Natural killer cell (primary cell): ENCODE data around the gene FBXO36. TPM values are rescaled to one million over a fixed set of nuclear protein-coding genes. Genes with fewer than 3 reads are reported as not detected.

Experiments used
- ATAC-seq, 3 donors: fragments of 150-1000 bp in 2 of 3; fragments of 200-7000 bp in 1 of 3; cut with Tn5 transposase; 1 replicate in 1 of 3; 2 replicates in 2 of 3; pipeline ENCODE4 v1.10.0; 2021; ENCODE audit warnings: mild to moderate bottlenecking in 2 of 3, moderate library complexity in 2 of 3
- DNase-seq, 2 donors: peaks; one replicate each; pipeline versions ENCODE4 v3.0.0 to v3.0.0-alpha.2; 2013 to 2021; ENCODE audit warnings: mixed read lengths in 1 of 2
- H3K27ac ChIP-seq: one replicate; pipeline ENCODE4 v1.5.1; 2013; ENCODE audit warnings: mild to moderate bottlenecking, low read length
- H3K27me3 ChIP-seq: one replicate; pipeline ENCODE4 v1.6.1; 2013; ENCODE audit warnings: low read length; ENCODE audit not compliant: control insufficient read depth, insufficient read depth
- H3K36me3 ChIP-seq: one replicate; pipeline ENCODE4 v1.6.1; 2013; ENCODE audit warnings: low read length; ENCODE audit not compliant: control insufficient read depth, insufficient read depth
- H3K4me1 ChIP-seq: one replicate; pipeline ENCODE4 v1.6.1; 2013; ENCODE audit warnings: low read length; ENCODE audit not compliant: control insufficient read depth, insufficient read depth
- H3K4me3 ChIP-seq: one replicate; pipeline ENCODE4 v1.5.1; 2013; ENCODE audit warnings: low read length
- H3K9me3 ChIP-seq: one replicate; pipeline ENCODE4 v1.6.1; 2013; ENCODE audit warnings: low read length; ENCODE audit not compliant: control insufficient read depth, insufficient read depth
- H3K27ac Mint-ChIP-seq, 2 donors: one replicate each; pipeline ENCODE4 v1.8.0; 2022; ENCODE audit warnings: mild to moderate bottlenecking in 2 of 2, mixed read lengths in 2 of 2, moderate library complexity in 1 of 2
- H3K27me3 Mint-ChIP-seq, 2 donors: one replicate each; pipeline ENCODE4 v1.8.0; 2022; ENCODE audit warnings: low read depth in 2 of 2, mixed read lengths in 2 of 2
- H3K36me3 Mint-ChIP-seq: one replicate; pipeline ENCODE4 v1.8.0; 2022; ENCODE audit warnings: mixed read lengths
- H3K4me1 Mint-ChIP-seq, 2 donors: one replicate each; pipeline ENCODE4 v1.8.0; 2022; ENCODE audit warnings: mixed read lengths in 2 of 2
- H3K4me3 Mint-ChIP-seq: one replicate; pipeline ENCODE4 v1.8.0; 2022; ENCODE audit warnings: mild to moderate bottlenecking, moderate library complexity, mixed read lengths
- H3K9me3 Mint-ChIP-seq, 2 donors: one replicate each; pipeline ENCODE4 v1.8.0; 2022; ENCODE audit warnings: mixed read lengths in 2 of 2
- WGBS: methylation state at CpG from one replicate; pipeline ENCODE4 v1.1.7; 2013; ENCODE audit warnings: missing lambda C conversion rate; ENCODE audit not compliant: insufficient coverage; 5-methylcytosine and 5-hydroxymethylcytosine counted together
- intact Hi-C: fragments of 100-400 bp; cut with micrococcal nuclease; formaldehyde crosslinking; loops from one replicate; pipeline ENCODE4 v1.14.2; 2022
- total RNA-seq, 4 donors: library from RNA; stranded (reverse); fragments of 120-200 nt in 1 of 4; gene quantifications; one replicate each; pipeline versions ENCODE4 v1.2.3 to v1.2.4, GENCODE V29; 2013 to 2022
- TF ChIP-seq, protein P1 (sequence below): fragments of 200-600 bp; IDR thresholded peaks from one replicate; pipeline ENCODE4 v1.8.0; 2022; ENCODE audit warnings: antibody characterized with exemption

The FBXO36 gene
- total RNA-seq, 3 donors from 2014 or later (not counting 1 experiment from before 2014, with no cell fraction given), result 1.2 to 1.8 (median 1.5) TPM

DNA sequence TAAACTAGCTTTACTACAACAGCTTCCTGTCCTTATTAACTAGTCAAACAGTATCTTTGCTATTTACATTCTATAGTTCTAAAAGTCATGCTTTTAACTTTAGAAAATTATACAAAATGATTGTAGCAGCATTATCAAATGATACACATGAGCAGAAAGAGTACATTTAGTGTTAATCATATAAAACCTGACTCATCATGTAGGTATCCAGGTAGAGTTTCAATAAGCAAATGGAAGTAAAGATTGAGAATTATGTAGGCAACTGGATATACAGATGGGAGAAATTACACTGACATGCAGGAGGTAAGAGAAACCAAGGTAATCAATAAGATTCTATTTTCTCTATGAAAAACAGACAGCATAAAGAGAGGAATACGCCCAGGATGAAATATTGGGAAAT, 34.3 kb upstream of the FBXO36 start:
- no peaks in the 10 kb centered on the region for H3K4me1 ChIP-seq
- no CpG with 5 or more reads among the region's 1 CpG for WGBS
- ATAC-seq (no peak), DNase-seq (no peak)
- H3K27me3 ChIP-seq, result no peaks in the 10 kb centered on the region
- no peaks in the 10 kb centered on the region for H3K9me3 ChIP-seq
- Mint-ChIP-seq H3K4me1 (peaks cover 52 to 55% of the 10 kb centered on the region in 2 donors), H3K9me3 (no peaks in the 10 kb centered on the region), H3K4me3 (no peak overlapping the region), H3K27ac (peak overlapping the region; percentile 7 to 39), H3K36me3 (no peaks in the 10 kb centered on the region), H3K27me3 (no peaks in the 10 kb centered on the region)
- intact Hi-C loops, result no loop called here
- H3K36me3 ChIP-seq, result peaks cover 2% of the 10 kb centered on the region
- no peak overlapping the region for H3K4me3 ChIP-seq
- TF ChIP-seq, protein P1, sequence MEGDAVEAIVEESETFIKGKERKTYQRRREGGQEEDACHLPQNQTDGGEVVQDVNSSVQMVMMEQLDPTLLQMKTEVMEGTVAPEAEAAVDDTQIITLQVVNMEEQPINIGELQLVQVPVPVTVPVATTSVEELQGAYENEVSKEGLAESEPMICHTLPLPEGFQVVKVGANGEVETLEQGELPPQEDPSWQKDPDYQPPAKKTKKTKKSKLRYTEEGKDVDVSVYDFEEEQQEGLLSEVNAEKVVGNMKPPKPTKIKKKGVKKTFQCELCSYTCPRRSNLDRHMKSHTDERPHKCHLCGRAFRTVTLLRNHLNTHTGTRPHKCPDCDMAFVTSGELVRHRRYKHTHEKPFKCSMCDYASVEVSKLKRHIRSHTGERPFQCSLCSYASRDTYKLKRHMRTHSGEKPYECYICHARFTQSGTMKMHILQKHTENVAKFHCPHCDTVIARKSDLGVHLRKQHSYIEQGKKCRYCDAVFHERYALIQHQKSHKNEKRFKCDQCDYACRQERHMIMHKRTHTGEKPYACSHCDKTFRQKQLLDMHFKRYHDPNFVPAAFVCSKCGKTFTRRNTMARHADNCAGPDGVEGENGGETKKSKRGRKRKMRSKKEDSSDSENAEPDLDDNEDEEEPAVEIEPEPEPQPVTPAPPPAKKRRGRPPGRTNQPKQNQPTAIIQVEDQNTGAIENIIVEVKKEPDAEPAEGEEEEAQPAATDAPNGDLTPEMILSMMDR, result no peak
- no peak overlapping the region for H3K27ac ChIP-seq

DNA sequence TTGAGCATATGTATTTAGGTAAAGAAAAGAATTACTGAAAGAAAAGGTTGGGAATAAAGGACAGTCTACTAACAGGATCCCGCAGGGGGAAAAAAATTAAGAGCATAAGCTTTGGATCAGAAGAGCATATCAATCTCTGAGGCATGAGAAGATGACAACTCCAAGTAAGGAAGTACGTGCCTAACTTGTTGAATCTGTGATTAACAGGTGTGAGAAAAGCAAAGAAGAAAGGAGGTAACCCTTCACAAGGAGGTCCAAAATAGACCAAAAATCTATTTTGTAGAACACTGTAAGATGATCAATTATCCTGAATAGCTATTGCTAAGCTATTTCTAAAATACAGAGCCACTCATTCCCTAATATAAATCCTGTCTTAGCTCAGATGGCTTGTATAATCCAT, 33.3 kb upstream of the FBXO36 start:
- Mint-ChIP-seq H3K4me3 (no peak overlapping the region), H3K27me3 (no peaks in the 10 kb centered on the region), H3K27ac (peak overlapping the region in 1 of 2 donors; percentile 7), H3K9me3 (no peaks in the 10 kb centered on the region), H3K36me3 (no peaks in the 10 kb centered on the region), H3K4me1 (peaks cover 58 to 61% of the 10 kb centered on the region in 2 donors)
- H3K4me1 ChIP-seq, result no peaks in the 10 kb centered on the region
- no peak overlapping the region for H3K4me3 ChIP-seq
- 75% methylated on average over 2 of the region's 2 CpGs for WGBS
- no peak overlapping the region for H3K27ac ChIP-seq
- intact Hi-C loops, result no loop called here
- TF ChIP-seq, protein P1, result no peak
- no peak for DNase-seq
- peaks cover 2% of the 10 kb centered on the region for H3K36me3 ChIP-seq
- no peaks in the 10 kb centered on the region for H3K9me3 ChIP-seq
- no peaks in the 10 kb centered on the region for H3K27me3 ChIP-seq
- no peak for ATAC-seq

DNA sequence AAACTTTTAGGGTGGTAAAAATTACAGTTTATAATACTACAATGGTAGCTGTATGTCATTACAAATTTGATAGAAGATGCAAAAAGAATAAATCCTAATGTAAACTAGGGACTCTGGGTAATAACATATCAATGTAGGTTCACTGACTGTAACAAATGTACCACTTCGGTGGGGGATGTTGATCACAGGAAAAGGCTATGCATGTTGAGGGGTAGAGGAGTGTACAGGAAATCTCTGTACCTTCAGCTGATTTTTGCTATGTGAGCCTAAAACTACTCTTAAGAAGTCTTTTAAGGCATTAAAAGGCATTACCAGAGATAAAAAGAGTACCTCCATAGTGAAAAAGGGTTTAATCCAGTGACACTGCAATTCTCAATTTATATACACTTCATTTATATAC, 25.4 kb upstream of the FBXO36 start:
- H3K9me3 Mint-ChIP-seq, result no peaks in the 10 kb centered on the region
- H3K27ac Mint-ChIP-seq, result peak overlapping the region; percentile 44 to 54
- no peak overlapping the region for H3K4me3 Mint-ChIP-seq
- WGBS, result 0% methylated on average over 1 of the region's 1 CpG
- no peaks in the 10 kb centered on the region for H3K36me3 Mint-ChIP-seq
- H3K36me3 ChIP-seq, result peaks cover 15% of the 10 kb centered on the region
- H3K4me1 ChIP-seq, result peaks cover 3% of the 10 kb centered on the region
- no peaks in the 10 kb centered on the region for H3K27me3 Mint-ChIP-seq
- H3K4me1 Mint-ChIP-seq, result peaks cover 79 to 80% of the 10 kb centered on the region in 2 donors
- ATAC-seq (peak; percentile 47 to 74 (median 56)), DNase-seq (peak in 1 of 2 donors; percentile 34)
- no peak overlapping the region for H3K27ac ChIP-seq
- no peaks in the 10 kb centered on the region for H3K9me3 ChIP-seq
- TF ChIP-seq, protein P1, result no peak
- H3K4me3 ChIP-seq, result no peak overlapping the region
- intact Hi-C loops, result no loop called here
- H3K27me3 ChIP-seq, result no peaks in the 10 kb centered on the region

DNA sequence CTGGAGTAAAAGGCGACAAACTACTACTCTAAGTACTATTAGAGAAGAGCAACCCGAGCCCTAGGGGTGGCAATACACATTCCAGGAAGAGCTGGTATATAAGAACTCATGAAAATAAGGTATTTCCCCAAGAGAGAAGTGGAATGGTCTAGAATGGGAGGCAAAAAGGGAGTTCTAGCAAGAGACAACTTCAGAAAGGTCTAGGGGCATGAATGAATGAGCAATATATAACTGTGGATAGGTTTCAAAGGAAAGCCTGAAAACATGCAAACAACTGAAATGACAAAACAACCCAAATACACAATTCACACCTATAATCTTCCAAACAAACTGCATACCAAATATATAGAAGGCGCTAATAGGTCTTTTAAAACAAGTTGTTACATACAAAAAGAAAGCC, 22.7 kb upstream of the FBXO36 start:
- DNase-seq (no peak), ATAC-seq (no peak)
- Histone ChIP-seq H3K4me3 (no peak overlapping the region), H3K27me3 (no peaks in the 10 kb centered on the region), H3K36me3 (peaks cover 17% of the 10 kb centered on the region), H3K27ac (no peak overlapping the region), H3K4me1 (peaks cover 3% of the 10 kb centered on the region), H3K9me3 (no peaks in the 10 kb centered on the region)
- Mint-ChIP-seq H3K36me3 (no peaks in the 10 kb centered on the region), H3K9me3 (no peaks in the 10 kb centered on the region), H3K4me3 (no peak overlapping the region), H3K27ac (peak overlapping the region; percentile 32 to 44), H3K4me1 (peaks cover 69% of the 10 kb centered on the region in 2 donors), H3K27me3 (no peaks in the 10 kb centered on the region)
- TF ChIP-seq, protein P1, result no peak
- intact Hi-C loops, result no loop called here
- 70% methylated on average over 1 of the region's 3 CpGs for WGBS
